Epidermal melanocyte (primary cell): ENCODE measurements around the gene AK5.

Experiments used
- DNase-seq: peaks from one replicate; pipeline ENCODE4 v3.0.0; 2011; ENCODE audit warnings: low spot score; ENCODE audit not compliant: insufficient read length

AK5 gene, protein sequence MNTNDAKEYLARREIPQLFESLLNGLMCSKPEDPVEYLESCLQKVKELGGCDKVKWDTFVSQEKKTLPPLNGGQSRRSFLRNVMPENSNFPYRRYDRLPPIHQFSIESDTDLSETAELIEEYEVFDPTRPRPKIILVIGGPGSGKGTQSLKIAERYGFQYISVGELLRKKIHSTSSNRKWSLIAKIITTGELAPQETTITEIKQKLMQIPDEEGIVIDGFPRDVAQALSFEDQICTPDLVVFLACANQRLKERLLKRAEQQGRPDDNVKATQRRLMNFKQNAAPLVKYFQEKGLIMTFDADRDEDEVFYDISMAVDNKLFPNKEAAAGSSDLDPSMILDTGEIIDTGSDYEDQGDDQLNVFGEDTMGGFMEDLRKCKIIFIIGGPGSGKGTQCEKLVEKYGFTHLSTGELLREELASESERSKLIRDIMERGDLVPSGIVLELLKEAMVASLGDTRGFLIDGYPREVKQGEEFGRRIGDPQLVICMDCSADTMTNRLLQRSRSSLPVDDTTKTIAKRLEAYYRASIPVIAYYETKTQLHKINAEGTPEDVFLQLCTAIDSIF

DNA sequence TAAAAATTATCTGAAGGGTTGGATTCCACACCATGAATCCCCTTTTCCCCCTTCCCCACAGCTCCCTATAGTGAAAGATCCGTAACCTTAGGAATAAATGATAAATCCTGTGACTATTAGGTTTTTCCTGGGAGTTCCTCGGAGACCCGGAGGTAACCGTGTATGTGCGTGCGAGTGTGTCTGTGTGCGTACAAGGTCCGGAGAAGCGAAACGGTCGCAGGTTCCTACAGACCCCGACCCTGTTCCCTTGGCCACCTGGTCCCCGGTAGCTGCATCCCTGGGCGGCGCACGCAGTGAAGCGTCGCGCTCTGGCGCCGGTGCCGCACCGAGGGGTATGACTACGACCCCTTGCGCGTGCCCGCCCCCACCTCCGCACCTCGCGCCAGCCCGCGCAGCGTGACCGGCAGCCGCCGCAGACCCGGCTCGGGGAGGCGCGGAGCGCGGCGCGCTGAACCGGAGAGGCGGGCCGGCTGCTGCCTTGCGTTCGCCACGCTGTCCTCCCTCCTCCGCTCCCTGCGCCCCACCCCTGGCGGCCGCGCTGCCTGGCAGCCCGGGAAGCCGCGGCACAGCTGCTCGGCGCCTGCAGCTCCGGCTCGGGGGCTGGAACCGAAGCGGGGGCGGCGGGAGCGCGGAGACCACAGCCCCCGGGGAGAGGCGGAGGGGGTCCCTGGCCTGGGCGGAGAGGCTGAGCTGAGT, at the start of gene AK5:
TSS of gene AK5 (plus strand) at position 529 of the 696 bp plus-strand sequence. CDS start 295 bp downstream, outside the sequence.
- peak; percentile 49 for DNase-seq

DNA sequence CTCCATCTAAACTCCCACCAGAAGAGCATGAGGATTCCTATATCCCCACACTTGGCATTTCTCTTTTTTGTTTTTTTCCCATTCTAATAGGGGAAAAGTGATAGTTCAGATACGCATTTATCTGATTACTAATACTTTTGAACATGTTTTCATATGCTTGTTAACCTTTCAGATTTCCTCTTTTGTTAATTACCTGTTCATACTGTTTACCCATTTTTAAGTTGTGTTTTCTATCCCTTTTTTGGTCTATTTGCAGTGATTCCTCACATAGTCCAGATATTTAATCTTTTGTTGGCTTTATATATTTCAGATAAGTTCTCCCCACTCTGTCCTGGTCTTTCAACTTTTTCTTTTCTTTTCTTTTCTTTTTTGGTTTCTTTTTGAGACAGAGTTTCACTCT, 49.0 kb upstream of the AK5 start:
- no peak for DNase-seq

DNA sequence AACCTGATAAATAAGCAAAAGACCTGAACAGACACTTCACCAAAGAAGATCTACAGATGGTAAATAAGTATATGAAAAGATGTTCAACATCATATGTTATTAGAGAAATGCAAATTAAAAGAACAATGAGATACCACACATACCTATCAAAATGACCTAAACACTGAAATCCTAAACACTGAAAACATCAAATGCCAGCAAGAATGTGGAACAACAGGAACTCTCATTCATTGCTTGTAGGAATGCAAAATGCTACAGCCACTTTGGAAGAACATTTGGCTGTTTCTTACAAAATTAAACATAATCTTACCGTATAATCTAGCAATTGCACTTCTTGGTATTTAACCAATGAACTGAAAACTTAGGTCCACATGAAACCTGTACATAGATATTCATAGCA, 47.7 kb upstream of the AK5 start:
- no peak for DNase-seq

DNA sequence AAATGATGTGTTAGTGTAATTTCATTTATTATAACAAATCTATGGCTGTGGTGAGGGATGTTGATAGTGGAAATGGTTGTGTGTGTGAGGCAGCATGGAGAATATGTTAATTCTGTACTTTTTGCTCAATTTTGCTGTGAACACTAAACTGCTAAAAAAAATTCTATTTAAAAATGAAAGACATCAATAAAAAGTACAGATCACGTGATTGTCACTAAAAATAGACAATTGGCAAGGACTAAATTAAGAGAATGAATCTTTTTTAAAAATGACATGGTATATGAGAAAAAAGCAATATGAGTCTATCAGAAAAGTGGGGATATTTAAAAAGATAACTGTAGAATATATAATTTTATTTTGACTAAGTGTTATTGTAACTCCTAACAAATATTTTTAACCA, 46.9 kb upstream of the AK5 start:
- DNase-seq = no peak

DNA sequence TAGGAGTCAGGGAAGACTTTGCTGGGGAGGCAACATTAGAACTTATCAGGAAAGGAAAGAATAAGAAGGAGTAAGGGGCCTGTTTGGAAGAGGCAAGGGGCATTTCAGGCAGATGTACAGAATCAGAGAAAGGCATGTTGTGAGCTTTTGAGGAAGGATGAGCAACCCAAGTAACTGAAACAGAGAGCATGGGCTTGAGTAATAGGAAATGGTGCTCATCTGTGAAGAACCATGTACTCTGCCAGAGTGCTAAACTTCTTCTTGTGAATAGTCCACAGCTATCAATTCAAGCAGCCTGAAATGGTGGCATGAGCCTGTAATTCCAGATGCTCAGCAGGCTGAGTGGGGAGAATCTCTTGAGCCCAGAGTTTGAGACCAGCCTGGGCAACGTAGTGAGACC, 43.4 kb upstream of the AK5 start:
- no peak for DNase-seq

DNA sequence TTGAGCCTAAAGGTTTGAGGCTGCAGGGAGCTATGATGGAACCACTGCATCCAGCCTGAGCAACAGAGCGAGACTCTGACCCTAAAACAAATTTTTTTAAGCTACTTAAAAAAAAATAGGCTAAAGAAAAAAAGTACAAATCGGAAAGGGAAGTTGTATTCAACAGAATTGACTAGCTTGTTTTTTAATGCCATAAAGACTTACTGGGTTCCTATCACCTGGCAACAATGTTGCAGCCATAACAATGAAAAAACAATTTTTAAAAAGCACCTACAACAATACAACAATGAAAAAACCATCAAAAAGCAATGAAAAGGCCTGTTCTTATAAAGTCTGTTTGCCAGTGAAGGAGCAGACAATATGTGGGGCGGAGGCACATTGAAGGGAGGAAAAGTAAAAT, 42.5 kb upstream of the AK5 start:
- DNase-seq = no peak

DNA sequence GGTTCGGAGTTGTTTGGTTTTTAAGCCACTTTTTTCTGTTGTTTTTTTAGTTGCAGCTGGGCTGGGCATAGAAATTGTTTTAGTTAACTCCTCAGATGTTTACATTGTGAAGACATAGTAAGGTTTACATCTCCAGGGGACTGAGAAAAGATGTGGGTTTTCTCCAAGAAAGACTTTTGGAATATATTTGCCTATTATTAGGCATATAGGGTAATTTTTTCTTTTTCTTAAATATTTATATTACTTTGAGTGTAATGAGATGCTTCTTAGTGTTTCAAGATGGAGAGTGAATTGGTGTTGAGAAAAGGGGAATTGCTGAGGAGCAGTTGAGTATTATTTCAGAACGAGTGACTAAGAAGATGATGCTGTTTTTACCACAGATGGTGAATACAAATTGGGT, 36.0 kb upstream of the AK5 start:
- no peak for DNase-seq

DNA sequence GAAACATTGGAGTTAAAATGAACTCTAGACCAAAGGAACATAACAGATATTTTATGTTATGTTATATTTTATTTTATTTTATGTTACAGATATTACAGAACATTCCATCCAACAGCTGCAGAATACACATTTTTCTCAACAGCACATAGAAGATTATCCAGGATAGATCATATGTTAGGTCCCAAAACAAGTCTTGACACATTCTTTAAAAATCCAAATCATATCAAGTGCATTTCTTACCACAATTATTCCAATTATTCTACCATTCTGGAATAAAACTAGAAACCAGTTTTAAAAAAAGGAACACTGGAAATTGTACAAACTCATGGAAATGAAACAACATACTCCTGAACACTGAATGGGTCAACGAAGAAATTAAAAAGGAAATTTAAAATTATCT, 31.7 kb upstream of the AK5 start:
- DNase-seq = no peak

DNA sequence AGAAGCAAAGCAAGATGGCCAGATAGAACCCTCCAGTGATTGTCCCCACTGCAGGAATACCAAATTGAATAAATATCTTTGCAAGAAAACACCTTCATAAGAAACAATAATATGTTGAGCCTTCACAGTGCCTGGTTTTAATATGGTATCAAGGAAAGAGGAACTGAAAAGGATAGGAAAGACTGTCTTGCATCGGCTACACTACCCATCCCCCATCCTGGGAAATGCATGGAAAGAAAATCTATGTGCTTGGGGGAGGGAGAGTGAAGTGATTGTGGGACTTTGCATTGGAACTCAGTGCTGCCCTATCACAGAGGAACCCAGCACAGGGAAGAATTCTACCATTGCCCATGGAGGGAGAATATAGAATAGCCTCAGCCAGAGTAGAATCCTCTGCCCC, 28.6 kb upstream of the AK5 start:
- DNase-seq = no peak

DNA sequence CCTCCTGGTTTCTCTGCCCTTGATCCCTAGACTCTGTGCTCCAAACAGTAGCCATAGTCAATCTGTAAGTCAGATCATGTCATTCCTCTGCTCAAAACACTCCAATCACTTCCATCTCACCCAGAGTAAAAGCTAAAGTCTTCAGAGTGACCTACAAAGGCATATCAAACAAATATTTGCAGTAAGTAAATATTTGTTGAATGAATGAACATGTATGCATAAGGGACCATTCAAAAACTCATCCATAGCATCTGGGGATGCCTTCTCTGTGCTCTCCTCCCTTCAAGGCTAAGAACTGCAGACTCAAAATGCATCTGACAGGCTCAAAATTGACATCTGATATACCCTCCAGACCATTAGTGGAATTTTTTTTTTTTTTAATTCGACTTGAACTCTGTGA, 18.1 kb upstream of the AK5 start:
- DNase-seq = no peak

DNA sequence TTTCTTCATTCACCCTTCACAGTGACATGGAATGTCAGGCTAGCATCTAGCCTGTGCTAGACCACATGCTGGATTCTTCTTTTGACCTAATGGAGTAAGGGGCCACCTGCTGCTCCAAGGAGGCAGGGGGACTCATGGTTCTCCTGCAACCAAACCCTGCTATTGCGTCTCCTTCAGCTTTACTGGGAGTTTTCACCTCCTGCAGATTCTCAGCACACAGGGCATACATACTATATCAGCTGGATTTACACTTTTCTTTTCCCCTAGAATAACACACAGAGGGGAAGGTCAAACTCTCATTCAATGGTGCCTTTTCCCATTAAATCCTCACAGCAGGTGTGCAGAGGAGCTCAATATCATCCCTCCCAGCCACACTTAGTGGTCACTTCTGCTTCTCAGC, 16.6 kb upstream of the AK5 start:
- DNase-seq = no peak

DNA sequence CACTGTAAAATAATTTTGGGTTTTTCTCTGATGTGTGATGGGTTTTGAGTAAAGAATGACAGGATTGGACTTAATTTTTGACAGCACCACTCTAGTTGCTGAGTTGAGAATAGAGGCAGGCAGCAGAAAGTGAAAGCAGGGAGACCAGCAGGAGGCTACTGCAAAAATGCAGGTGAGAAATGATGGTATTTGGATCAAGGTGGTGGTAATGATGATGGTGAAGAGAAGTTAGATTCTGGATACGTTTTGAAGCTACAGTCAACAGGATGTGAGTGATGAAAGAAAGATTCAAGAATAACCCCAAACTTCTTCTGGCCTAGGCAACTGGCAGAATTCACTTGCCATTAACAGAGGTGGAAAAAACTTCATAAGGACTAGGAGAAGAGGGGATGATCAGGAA, 14.8 kb upstream of the AK5 start:
- no peak for DNase-seq

DNA sequence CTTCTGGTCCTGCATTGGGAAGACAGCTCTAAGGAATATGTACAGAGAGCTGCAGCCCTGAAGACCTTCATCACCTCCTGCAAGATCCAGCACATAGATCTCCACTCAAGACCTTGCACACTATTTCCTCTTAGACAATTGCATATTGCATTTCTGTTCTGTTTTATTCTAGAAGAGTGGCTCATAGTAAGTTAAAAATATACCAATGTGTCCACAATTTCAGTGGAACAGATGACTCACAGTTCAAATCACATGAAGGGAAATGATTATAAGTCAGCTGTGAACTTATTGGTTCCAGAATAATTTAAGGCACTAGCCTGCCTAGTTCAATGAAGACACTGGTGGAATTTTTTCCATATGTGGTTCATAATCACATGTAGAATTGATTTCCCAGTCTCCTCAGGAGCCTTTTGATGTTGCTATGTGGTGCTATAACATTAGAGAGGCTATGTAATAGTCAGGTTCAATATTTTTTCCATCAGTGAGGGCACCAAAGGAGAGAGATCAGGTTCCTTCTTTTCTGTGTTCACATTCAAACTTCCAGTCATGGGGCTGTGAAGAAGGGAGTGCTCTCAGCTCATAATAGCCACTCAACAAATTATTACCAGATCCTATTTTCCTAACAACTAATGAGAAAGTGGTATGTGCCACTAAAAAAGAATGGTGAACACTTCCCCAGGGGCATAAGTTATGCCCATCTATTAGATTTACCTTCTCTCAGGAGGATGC, 9.8 kb upstream of the AK5 start:
- DNase-seq = no peak

DNA sequence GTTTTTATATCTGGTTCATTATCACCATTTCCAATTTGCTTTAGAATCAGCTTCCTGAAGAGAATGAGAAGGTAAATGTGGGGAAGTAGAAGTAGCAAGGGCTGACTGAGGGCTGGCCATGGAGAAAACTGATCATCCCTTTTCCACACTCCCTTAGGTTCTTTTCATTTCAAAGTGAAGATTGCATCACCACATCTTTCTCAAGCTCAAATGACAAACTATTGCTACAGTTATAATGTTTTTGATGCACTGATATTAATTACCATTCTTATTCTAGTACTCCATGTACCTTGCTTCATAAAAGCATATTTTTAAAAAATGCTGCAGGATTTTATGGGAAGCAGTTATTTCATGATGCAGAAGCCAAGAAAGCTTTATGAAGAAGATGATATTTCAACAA, 7.9 kb upstream of the AK5 start:
- DNase-seq = no peak

DNA sequence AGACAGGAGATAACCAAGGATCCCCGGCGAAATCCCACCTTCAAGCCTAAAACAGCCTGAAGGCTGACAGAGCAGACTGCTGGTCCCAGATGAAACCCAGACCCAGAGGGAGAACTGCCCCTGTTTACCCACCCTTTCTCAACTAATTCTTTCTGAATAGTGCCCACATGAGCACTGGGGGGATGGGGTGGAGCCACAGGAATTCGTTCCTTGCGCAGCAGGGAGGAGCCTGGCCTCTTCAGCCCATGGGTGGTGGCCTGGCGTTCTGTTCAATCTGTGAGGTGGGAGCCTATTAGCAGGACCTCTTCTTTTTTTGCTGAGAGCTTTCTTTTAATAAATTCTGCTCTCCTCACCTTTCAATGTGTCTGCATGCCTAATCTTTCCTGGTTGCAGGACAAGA, 6.6 kb upstream of the AK5 start:
- DNase-seq = no peak

DNA sequence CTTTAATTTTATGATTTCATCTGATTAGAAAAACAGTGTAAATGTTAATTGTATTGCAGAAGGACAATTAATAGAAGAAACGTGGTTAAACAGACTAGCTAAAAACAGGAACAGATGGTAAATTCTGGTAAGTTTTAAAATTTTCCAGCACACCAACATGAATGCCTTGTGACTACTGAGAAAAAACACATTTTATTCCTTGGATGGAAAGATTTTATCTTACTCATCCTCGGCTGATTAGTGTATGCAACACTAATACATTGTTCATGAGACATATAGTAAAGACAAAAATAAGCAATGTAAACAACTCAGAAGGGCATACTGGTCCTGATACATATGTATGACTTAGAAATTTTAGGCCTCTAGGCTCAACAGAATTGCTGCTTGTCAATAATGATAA, 4.9 kb upstream of the AK5 start:
- no peak for DNase-seq

DNA sequence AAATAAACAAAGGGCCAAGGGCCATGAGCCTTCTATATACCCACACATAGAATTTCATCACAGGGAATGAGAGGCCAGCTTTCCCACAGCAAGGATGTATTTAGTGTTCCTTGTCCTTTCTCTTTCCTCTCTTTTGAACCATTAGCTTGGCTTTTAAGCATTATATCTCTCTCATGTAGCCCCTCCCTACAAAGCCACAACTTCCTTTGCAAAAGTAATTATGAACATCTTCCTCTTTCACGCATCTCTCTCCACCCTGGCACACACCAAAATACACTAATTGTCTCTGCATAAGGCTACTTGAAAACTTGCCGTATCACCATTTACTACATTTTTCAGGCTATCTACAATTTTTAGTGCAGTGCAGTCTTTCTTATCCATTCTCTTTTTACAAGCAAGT, 1.9 kb upstream of the AK5 start:
- no peak for DNase-seq

DNA sequence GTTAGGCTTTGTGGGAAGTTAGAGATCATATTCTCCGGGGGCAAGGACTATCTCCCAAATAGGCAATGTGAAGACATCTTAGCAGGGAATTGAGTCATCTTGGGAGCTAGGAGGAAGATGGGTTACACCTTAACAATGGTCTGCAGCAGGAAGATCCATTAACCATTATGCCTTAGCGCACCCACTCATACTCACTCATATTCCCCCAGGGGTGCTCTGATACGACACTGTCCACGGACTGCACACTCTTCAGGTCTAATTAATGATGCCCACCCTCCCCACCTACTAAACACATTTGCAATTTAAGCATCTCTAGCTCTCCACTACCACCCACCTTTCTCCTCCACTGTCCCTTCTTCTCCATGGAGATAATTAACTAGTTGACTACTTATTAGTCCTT, 857 bp upstream of the AK5 start:
- DNase-seq = no peak

DNA sequence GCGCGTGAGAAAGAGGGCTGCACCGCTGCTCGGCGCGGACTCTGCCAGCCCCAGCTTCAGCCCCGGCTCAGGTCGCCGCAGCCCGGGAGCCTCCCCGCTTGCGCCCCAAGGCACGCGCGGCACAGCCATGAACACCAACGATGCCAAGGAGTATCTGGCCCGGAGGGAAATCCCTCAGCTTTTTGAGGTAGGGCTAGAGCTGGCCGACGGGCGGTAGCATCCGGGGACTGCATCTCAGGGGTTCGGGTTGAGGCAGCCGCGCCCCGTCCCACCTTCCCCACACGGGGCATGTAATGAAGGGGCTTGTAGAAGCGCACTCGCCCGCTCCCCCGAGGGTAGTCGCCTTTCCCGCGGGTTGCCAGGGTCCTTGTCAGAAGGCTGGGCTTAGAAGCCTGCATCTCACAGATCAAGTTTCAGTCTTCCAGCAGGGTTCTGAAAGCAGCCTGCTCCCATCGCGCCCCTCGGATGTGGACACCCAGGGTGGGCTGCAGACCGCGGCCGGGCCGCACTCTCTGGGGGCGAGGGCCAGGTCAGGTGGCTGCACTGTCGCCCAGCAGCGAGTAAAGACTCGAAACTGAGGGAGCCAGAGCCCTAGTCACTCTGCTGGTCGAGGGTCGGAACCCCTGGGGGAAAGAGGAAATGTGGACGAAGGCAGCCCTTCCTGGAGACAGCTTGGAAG, 507 bp downstream of the AK5 start:
- peak; percentile 18 for DNase-seq

DNA sequence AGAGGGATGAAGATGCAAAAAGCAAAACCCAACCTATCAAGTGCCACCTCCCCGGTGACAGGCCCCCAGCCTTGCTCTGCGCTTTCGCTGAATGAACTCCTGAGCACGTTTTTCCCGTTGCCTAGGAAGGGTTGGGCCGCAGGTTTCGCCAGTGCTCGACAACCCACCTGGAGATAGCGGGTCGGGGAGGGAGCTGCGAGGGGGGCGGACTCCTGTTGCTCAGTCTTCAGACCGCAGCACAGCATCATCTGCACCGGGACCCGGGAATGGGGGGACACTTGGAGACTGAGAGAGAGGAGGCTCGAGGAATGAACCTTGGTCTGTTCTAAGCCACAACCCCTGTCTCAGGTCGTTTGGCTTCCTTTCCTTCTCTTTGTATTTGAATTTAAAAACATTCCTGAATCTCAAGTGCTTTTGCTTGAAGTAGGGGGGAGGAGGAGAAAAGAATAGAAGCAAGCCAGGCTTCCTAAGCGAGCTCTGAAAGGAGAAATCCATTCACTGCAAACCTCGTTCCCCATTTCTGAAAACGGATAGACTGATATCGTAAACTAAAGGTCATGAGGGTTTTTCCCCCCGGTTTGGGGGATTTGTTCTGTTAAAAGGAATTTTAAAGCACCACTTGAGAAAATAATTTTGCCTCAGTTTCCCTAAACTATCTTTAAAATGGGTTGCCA, 1.2 kb downstream of the AK5 start:
- DNase-seq = peak; percentile 23
